ENCODE results near the gene PIP5K1B.

- TF ChIP-seq REST (IDR thresholded peaks at IDR 0.05; ENCODE audit: low read depth) (no peak), EP300 (IDR thresholded peaks at IDR 0.05; ENCODE audit: borderline replicate concordance) (no peak), RAD21 (IDR thresholded peaks at IDR 0.05; ENCODE audit: low read depth) (no peak), YY1 (IDR thresholded peaks at IDR 0.05; ENCODE audit: low read depth) (no peak), EGR1 (IDR thresholded peaks at IDR 0.05) (no peak), NFIC (IDR thresholded peaks at IDR 0.05) (no peak), CEBPB (IDR thresholded peaks at IDR 0.05) (no peak), FOXM1 (IDR thresholded peaks at IDR 0.05; ENCODE audit: borderline replicate concordance, low read depth) (no peak)
Observed at GRCh38 chr9:68844157-68844556, 139.1 kb downstream of the PIP5K1B start.
